Coronary artery (tissue), 2 donors: ENCODE measurements around the gene CFAP61.
"Not testable (repeated sequence)": the region's sequence is repeated elsewhere in the genome, so short reads cannot be mapped to it uniquely, and the experiment has no call there.

Experiments
- DNase-seq: peaks from one replicate; pipeline ENCODE4 v3.0.0-alpha.2; 2017; ENCODE audit warnings: low spot score
- H3K27ac ChIP-seq, 2 donors: fragments of 200-600 bp; sonication (generic); one replicate each; pipeline ENCODE4 v1.5.1; 2016 to 2019
- H3K4me3 ChIP-seq: fragments of 200-600 bp; sonication (generic); 2 replicates; pipeline ENCODE4 v1.5.1; 2016; ENCODE audit warnings: mild to moderate bottlenecking, moderate library complexity
- TF ChIP-seq, protein P1 (sequence below): fragments of 200-600 bp; sonication (generic); IDR thresholded peaks from one replicate; pipeline ENCODE4 v1.5.1; 2019; ENCODE audit warnings: antibody characterized with exemption

CFAP61 gene

DNA sequence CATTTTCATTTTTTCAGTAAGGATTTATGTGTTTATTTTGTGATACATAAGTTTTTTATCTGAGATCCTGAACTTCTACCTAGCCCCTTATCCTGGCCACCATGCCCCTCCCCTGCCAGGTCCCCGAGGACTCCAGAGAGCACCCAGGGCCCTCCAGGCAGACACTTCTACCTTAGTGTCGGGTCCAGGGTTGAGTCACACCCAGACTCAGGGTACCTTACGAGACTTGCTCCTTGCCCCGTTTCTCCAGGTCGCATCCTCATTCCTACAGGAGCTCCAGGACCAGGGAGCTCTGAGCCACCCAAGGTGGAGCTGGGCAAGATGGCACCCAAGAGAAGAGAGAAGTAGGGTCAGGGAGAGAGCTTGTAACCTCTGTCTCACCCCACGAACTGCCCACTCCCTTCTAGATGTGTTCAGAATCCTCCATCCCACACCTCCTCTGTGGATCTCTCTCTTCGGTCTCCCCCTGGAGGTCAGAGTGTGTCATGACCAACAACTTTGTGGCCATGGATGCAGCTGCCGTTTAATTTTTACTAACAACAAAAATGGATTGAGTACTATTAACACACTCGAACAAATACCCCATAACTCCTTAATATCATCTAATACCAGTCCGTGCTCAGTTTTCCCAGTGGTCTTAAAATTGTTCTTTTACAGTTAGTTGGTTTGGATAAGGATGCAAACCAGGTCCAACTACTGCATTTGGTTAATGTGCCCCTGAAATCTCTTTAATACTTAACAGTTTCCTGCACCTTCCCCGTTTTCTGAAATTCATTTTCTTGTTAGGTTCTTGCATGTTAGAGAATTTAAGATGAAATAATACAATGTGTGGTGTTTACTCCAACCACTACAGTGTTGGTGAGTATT lies 185.0 kb downstream of the CFAP61 start:
- no peak overlapping the region for H3K4me3 ChIP-seq
- DNase-seq = no peak
- TF ChIP-seq, protein P1, sequence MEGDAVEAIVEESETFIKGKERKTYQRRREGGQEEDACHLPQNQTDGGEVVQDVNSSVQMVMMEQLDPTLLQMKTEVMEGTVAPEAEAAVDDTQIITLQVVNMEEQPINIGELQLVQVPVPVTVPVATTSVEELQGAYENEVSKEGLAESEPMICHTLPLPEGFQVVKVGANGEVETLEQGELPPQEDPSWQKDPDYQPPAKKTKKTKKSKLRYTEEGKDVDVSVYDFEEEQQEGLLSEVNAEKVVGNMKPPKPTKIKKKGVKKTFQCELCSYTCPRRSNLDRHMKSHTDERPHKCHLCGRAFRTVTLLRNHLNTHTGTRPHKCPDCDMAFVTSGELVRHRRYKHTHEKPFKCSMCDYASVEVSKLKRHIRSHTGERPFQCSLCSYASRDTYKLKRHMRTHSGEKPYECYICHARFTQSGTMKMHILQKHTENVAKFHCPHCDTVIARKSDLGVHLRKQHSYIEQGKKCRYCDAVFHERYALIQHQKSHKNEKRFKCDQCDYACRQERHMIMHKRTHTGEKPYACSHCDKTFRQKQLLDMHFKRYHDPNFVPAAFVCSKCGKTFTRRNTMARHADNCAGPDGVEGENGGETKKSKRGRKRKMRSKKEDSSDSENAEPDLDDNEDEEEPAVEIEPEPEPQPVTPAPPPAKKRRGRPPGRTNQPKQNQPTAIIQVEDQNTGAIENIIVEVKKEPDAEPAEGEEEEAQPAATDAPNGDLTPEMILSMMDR = no peak
- H3K27ac ChIP-seq = no peak overlapping the region

DNA sequence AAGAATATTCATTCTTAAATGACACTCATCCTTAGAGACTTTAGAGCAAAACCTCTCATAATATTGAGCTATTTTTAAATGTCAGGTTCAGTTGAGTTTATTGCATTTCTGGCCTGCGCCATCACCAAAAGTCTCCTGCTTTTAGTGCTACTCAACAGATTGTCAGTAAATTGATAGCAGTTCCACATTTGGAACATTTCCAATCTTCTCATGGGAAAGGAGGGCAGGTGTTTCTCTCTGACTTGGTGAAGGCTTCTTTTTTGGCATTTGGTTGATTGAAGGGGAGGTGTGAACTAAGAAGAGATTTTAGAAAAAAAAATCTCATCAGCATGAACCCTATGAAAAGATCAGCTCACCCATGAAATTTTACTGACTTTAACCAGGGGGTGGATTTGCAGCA lies 189.6 kb downstream of the CFAP61 start:
- H3K27ac ChIP-seq = no peak overlapping the region

GRCh38 chr20:20244384-20244783 lies 192.1 kb downstream of the CFAP61 start:
- DNase-seq, H3K27ac ChIP-seq, H3K4me3 ChIP-seq: not testable (repeated sequence)

More for the DNA sequence above, 189.6 kb downstream of the CFAP61 start:
- no peak for DNase-seq
- H3K4me3 ChIP-seq = no peak overlapping the region
- TF ChIP-seq, protein P1 = no peak

DNA sequence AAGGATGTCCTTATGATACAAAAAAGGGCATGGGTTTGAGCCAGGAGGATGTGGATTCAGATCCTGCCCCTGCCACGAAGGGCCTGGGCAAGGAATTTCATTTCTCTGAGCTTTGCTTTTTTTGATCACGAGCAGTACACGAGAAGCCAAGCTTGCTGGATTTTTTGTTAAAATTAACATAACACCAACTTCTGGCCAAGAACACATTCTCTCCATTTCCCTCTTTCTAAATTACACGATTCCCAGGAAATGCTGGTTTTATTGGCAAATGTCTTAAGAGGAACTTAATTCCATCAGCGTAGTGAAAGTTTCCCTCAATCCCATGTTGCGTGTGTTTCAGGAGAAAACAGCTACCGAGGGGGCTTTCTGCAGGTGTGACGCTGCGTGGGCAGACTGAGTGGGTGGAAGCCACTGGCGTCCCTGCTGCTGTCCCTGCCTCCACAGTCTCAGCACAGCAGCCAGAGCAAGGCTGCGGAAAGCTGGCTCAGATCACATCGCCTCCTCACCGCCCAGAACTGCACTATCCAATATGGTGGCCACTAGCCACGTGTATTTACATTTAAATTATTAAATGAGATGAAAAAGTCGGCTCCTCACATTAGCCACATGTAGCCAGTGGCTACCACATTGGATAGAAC lies 194.8 kb downstream of the CFAP61 start:
- no peak for DNase-seq
- H3K4me3 ChIP-seq = no peak overlapping the region

DNA sequence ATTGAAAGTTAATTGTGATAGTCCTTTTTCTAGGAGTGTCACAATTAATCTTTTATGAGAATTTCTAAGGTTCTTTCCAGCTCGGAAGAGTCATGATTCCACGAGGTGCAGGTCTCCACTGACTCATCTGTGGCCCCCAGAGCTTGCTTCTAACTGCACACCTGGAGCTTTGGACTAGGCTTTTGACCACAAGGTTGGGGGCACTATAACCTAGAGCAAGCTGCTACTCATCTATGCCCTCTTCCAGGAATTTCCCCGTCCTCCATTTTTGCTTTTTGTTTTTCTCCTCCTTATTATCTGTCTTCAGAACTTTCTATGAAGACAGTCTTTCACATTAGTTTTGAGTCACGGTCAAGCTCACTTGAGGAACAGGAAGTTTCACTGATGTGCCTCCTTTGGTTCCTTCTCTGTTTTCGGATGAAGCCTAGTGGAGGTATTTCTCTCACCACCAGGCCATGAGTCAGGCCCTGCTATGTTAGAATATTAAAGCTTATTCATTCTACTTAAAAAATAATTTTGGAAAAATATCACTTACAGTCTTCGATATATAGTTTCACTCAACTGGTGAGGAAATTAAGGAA lies 196.4 kb downstream of the CFAP61 start:
- no peak for DNase-seq
- TF ChIP-seq, protein P1 = no peak
- Histone ChIP-seq H3K4me3 (no peak overlapping the region), H3K27ac (no peak overlapping the region)

More for the DNA sequence above, 194.8 kb downstream of the CFAP61 start:
- TF ChIP-seq, protein P1 = no peak
- no peak overlapping the region for H3K27ac ChIP-seq

DNA sequence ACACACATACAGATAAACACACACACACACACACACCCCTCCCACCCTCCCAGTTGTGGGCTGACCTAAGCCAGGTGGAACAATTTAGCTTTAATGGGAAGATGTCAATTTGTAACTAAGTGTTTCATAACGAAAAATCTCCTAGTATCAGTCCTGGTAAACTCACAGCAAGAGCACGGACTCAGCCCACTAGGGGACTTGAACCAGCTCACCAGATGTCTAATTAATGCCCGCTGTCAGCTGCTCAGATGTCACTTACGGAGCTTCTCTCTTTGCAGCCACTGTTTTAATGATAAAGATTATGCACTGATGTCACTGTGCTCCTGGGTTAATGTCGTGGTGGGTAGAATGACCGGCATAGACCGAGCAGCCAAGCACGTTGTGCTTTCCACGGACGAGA lies 199.0 kb downstream of the CFAP61 start:
- DNase-seq = no peak
- H3K4me3 ChIP-seq = no peak overlapping the region
- TF ChIP-seq, protein P1 = no peak
- no peak overlapping the region for H3K27ac ChIP-seq

DNA sequence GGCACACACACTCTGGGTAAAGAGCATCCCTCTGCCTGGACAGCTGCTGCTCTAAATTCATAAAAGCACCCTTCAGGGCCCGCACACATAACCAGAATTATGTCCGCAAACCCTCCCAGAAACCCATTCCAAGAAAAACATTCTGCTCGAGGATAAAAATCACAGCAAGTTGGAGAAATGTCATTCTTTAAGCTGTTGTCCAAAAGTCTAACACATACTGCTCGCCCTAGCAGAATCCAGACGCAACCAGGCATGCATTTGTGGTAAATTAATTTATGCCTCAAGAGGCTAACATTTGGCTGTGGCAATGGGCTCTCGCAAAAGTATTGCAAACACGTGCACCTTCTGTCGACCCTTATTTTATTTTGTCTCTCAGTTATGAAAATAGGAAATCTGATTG lies 199.5 kb downstream of the CFAP61 start:
- H3K27ac ChIP-seq = no peak overlapping the region
- TF ChIP-seq, protein P1 = no peak
- no peak for DNase-seq
- H3K4me3 ChIP-seq = no peak overlapping the region
